Measurements from ENCODE around the gene REEP6.

REEP6 gene

DNA sequence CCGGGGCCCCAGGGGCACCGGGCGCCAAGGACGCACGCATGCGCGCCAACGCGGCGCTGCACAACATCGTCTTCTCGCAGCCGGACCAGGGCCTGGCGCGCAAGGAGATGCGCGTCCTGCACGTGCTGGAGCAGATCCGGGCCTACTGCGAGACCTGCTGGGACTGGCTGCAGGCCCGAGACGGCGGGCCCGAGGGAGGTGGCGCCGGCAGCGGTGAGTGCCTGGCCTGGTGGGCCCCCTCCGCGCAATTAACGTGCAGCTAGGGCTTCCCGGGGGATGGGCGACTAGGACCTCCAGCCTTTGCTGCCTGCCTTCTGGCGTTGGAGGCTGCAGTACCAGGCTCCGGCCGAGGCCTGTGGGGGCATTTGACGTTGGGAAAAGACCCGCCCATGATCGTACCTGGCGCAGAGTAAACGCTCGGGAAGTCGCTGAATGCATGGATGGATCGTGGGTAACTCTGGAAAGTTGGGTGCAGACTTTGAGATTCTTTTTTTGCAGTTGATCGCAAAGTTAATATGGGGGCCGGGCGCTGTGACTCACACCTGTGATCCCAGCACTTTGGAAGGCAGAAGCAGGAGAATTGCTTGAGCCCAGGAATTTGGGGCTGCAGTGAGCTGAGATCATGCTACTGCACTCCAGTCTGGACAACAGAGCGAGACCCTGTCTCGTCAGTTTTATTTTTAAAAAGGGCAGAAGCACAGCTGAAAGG, 33.8 kb upstream of the REEP6 start:
- no peak for DNase-seq

DNA sequence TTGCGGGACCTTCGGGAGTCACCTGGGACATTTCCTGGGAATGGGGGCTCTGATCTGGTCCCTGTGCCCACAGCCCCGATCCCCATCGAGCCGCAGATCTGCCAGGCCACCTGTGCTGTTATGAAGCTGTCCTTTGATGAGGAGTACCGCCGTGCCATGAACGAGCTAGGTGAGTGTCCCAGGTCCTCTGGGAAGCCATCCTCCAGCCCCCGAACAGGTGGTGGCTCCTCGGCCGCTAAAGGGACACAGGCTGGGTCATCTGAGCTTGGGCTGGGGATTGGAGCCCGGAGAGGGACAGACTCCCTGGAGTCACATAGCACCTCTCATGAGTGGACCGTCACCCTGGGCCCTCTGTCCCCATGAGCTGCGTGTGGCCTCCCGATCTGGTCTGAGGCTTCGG, 33.1 kb upstream of the REEP6 start:
- no peak for DNase-seq

DNA sequence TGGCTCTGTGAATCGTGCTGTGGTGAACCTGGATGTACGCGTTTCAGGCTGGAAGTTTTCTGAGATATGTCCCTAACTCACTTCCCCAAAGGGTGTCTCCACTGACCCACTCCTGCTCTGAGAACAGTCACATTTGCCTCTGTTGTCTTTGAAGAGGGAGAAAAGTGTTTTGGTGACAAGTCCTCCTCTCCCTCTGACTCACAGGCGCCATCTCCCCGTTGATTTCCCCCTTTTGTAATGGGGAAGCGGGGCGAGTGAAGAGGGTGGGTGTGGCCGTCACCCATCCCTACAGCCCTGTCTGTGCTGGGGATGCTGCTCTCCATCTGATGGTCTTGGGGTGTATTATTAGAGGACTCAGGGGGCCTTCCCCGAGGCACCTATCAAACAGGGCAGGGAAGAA, 31.5 kb upstream of the REEP6 start:
- no peak for DNase-seq

DNA sequence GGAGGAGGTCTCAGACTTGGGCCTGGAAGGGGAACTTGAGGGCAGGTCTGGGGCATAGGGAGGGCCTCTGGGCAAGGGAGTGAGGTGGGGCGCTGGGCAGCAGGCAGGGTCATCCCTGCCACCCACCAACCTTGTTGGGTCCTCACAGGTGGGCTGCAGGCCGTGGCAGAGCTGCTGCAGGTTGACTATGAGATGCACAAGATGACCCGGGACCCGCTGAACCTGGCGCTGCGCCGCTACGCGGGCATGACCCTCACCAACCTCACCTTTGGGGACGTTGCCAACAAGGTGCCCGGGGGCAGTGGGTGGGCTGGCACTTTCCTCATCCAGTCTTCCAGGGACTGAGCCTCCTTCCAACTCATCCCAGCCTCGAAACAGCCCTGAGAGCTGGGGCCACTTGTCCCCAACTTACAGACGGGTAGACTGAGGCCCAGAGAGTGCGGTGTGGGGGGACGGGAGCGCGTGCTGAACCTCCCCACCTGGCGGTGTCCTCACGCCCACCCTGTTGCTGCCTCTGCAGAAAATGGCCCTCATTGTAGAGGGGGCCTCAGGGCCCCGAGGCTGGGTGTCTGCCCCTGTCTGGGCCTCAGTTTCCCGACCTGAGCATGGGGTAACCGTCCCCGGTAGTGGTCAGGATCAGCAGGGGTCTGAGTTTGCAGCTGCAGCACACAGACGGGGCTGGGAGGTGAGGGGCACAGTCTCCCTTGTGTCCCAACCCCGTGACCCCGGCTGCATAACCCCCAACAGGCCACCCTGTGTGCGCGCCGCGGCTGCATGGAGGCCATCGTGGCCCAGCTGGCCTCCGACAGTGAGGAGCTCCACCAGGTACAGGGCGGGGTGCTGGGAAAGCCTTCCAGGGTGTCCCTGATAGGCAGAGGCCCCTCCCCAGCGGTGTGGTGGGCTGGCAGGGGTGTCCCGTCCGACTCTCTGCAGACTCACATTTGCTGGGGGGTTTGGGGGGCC, 30.7 kb upstream of the REEP6 start:
- DNase-seq: no peak

DNA sequence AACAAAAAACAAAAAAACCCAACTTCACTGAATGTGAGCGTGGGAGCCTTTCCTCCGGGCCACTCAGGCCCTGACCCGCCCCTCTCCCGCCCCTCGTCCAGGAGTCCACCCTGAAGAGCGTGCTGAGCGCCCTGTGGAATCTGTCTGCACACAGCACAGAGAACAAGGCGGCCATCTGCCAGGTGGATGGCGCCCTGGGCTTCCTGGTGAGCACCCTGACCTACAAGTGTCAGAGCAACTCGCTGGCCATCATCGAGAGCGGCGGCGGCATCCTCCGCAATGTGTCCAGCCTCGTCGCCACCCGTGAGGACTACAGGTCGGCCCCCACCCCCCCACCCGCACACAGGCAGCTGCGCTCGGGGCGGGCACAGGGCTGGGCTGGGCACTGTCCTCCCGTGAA, 29.1 kb upstream of the REEP6 start:
- no peak for DNase-seq

DNA sequence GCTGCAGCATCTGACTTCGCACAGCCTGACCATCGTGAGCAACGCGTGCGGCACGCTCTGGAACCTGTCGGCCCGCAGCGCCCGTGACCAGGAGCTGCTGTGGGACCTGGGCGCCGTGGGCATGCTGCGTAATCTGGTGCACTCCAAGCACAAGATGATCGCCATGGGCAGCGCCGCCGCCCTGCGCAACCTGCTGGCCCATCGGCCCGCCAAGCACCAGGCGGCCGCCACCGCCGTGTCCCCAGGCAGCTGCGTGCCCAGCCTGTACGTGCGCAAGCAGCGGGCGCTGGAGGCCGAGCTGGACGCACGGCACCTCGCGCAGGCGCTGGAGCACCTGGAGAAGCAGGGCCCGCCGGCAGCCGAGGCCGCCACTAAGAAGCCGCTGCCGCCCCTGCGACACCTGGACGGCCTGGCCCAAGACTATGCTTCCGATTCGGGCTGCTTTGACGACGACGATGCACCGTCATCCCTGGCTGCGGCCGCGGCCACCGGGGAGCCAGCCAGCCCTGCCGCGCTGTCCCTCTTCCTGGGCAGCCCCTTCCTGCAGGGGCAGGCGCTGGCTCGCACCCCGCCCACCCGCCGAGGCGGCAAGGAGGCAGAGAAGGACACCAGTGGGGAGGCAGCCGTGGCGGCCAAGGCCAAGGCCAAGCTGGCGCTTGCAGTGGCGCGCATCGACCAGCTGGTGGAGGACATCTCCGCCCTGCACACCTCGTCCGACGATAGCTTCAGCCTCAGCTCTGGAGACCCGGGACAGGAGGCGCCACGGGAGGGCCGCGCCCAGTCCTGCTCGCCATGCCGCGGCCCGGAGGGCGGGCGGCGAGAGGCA, 25.6 kb upstream of the REEP6 start:
- DNase-seq: peak; percentile 36 to 64

DNA sequence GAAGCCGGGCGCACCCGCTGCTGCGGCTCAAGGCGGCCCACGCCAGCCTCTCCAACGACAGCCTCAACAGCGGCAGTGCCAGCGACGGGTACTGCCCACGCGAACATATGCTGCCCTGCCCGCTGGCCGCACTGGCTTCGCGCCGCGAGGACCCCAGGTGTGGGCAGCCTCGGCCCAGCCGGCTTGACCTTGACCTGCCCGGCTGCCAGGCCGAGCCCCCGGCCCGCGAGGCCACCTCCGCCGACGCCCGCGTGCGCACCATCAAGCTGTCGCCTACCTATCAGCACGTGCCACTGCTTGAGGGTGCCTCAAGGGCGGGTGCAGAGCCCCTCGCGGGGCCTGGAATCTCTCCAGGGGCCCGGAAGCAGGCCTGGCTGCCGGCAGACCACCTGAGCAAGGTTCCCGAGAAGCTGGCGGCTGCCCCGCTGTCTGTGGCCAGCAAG, 24.9 kb upstream of the REEP6 start:
- no peak for DNase-seq

DNA sequence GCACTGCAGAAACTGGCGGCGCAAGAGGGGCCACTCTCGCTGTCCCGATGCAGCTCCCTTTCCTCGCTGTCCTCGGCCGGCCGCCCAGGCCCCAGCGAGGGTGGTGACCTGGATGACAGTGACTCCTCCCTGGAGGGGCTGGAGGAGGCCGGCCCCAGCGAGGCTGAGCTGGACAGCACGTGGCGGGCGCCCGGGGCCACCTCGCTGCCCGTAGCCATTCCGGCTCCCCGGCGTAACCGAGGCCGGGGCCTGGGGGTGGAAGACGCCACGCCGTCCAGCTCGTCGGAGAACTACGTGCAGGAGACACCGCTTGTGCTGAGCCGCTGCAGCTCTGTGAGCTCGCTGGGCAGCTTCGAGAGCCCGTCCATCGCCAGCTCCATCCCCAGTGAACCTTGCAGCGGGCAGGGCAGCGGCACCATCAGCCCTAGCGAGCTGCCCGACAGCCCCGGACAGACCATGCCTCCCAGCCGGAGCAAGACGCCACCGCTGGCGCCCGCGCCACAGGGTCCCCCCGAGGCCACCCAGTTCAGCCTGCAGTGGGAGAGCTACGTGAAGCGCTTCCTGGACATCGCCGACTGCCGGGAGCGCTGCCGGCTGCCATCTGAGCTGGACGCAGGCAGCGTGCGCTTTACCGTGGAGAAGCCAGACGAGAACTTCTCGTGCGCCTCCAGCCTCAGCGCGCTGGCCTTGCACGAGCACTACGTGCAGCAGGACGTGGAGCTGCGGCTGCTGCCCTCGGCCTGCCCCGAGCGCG, 24.3 kb upstream of the REEP6 start:
- DNase-seq: no peak

DNA sequence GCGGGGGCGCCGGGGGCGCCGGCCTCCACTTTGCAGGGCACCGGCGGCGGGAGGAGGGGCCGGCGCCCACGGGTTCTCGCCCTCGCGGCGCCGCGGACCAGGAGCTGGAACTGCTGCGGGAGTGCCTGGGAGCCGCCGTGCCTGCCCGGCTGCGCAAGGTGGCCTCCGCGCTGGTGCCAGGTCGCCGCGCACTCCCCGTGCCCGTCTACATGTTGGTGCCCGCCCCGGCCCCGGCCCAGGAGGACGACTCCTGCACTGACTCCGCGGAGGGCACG, 23.8 kb upstream of the REEP6 start:
- no peak for DNase-seq

DNA sequence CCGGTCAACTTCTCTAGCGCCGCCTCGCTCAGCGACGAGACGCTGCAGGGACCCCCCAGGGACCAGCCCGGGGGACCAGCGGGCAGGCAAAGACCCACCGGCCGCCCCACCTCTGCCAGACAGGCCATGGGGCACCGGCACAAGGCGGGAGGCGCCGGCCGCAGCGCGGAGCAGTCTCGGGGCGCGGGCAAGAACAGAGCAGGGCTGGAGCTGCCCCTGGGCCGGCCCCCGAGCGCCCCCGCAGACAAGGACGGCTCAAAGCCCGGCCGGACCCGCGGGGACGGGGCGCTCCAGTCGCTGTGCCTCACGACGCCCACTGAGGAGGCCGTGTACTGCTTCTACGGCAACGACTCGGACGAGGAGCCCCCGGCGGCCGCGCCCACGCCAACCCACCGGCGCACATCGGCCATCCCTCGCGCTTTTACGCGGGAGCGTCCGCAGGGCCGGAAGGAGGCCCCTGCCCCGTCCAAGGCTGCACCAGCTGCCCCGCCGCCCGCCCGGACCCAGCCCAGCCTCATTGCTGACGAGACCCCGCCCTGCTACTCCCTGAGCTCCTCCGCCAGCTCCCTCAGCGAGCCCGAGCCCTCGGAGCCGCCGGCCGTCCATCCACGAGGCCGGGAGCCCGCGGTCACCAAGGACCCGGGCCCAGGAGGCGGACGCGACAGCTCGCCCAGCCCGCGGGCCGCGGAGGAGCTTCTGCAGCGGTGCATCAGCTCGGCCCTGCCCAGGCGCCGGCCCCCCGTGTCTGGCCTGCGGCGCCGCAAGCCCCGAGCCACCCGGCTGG, 23.3 kb upstream of the REEP6 start:
- DNase-seq: no peak

DNA sequence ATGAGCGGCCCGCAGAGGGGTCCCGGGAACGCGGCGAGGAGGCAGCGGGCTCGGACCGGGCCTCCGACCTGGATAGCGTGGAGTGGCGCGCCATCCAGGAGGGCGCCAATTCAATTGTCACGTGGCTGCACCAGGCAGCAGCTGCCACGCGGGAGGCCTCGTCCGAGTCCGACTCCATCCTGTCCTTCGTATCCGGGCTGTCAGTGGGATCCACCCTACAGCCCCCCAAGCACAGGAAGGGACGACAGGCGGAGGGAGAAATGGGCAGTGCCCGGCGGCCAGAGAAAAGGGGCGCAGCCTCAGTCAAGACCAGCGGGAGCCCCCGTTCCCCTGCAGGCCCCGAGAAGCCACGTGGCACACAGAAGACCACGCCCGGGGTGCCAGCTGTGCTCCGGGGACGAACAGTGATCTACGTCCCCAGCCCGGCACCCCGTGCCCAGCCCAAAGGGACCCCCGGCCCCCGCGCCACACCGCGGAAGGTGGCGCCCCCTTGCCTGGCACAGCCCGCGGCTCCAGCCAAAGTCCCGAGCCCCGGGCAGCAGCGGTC, 22.6 kb upstream of the REEP6 start:
- DNase-seq: no peak

DNA sequence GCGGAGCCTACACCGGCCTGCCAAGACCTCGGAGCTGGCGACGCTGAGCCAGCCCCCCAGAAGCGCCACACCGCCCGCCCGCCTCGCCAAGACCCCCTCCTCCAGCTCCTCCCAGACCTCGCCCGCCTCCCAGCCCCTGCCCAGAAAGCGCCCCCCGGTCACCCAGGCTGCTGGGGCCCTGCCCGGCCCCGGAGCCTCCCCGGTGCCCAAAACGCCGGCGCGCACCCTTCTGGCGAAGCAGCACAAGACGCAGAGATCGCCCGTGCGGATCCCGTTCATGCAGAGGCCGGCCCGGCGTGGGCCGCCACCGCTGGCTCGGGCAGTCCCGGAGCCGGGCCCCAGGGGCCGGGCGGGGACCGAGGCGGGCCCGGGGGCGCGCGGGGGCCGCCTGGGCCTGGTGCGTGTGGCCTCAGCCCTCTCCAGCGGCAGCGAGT, 22.1 kb upstream of the REEP6 start:
- no peak for DNase-seq

DNA sequence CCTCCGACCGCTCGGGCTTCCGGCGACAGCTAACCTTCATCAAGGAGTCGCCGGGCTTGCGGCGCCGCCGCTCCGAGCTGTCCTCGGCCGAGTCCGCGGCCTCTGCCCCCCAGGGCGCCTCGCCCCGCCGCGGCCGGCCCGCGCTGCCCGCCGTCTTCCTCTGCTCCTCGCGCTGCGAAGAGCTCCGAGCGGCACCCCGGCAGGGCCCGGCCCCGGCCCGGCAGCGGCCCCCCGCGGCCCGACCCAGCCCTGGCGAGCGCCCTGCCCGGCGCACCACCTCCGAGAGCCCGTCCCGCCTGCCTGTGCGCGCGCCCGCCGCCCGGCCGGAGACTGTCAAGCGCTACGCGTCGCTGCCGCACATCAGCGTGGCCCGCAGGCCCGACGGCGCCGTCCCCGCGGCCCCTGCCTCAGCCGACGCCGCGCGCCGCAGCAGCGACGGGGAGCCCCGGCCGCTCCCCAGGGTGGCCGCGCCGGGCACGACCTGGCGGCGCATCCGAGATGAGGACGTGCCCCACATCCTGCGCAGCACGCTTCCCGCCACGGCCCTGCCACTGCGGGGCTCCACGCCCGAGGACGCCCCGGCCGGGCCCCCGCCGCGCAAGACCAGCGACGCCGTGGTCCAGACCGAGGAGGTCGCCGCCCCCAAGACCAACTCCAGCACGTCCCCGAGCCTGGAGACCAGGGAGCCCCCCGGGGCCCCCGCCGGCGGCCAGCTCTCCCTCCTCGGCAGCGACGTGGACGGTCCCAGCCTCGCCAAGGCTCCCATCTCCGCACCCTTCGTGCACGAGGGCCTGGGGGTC, 21.5 kb upstream of the REEP6 start:
- DNase-seq: no peak

DNA sequence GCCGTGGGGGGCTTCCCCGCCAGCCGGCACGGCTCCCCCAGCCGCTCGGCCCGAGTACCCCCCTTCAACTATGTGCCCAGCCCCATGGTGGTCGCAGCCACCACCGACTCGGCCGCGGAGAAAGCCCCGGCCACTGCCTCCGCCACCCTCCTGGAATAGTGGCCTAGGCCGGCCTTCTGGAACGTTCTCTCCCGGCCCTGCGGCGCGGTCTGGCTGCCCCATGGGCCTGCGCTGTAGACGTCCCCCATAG, 21.0 kb upstream of the REEP6 start:
- DNase-seq: no peak

DNA sequence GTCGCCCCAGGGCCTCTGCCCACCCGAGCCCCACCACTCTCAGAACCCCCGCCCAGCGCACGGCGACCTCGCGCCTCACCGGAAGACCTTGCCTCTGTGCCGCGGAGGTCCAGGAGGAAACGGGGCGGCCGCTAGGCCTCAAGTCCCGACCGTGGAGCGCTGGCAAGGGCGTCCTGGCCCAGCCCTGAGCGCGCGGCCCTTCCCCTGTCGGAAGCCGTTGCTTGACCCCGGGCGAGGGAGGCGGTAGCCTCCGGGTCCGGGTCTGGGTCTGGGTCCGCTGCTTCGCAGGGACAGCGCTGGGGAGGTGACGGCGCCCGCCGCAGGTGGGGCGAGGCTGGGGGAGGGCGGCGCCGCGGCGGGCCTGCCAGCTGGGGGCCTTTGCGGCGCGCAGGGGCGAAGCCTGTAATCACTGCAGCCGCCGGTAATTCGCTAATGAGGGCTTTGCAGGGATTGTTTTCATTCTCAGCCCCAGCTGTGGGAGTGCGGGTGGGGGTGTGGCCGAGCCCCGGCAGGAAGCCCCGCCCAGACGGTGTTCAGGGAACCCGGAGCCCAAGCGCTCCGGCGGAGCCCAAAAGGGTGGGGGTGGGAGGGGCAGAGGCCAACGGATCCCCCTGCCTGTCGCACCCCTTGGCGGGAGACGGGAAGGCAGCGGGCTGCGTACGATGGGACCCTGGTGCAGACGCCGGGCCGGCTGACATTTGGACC, 20.5 kb upstream of the REEP6 start:
- peak; percentile 68 to 91 for DNase-seq

DNA sequence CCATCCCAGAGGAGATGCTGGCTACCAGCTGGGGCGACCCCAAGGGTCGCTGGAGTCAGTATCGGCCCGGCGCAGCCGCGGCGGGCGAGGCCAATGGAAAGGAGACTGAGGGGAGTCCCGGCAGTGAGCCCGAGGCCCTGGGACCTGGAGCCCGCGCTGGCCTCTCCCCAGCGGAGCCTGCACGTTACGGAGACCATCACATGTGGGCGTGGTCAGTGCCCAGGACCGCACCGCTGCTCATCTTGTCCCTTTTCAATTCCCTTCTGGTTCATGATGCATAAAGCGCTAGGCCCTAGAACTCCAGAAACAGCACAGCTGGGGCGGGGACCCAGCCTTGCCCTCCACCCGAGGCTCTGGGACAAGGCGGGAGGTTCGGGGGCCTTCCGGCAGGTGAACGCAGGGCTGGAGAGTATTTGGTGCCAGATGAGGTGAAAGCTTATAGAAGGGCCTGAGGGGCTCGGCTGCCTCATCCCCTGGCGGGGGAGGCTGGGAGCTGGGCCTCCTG, 19.9 kb upstream of the REEP6 start:
- DNase-seq: peak in 1 of 2 experiments; percentile 53

DNA sequence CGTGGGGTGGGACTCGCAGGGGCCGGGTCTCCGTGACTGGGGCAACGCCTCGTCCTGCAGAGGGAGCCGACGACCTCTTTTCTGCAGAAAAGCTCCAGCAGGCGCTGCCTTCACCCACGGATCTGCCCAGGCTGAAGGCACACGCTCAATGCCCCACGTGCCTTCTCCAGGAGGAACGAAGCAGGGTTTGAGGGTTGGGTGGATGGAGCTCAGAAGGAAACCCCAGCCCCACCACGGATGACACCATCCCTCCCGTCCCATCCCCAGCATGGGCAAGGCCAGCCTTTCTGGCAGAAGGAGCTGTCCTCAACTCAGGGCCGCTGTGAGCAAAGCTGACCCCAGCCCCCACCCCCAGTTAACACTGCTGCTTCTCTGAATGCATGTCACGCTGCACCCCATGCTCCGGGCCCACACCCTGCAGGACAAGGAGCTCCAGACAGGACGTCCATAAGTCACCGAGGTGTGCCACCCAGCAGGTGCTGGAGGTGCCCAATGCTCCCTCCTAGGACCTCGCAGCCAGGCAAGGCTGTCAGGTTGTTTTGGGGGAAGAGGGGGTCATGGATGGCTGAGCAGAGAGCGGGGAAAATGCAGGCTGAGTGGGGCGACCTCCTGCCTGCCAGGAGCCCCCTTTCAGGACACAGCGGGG, 19.3 kb upstream of the REEP6 start:
- DNase-seq: peak; percentile 28 to 52

DNA sequence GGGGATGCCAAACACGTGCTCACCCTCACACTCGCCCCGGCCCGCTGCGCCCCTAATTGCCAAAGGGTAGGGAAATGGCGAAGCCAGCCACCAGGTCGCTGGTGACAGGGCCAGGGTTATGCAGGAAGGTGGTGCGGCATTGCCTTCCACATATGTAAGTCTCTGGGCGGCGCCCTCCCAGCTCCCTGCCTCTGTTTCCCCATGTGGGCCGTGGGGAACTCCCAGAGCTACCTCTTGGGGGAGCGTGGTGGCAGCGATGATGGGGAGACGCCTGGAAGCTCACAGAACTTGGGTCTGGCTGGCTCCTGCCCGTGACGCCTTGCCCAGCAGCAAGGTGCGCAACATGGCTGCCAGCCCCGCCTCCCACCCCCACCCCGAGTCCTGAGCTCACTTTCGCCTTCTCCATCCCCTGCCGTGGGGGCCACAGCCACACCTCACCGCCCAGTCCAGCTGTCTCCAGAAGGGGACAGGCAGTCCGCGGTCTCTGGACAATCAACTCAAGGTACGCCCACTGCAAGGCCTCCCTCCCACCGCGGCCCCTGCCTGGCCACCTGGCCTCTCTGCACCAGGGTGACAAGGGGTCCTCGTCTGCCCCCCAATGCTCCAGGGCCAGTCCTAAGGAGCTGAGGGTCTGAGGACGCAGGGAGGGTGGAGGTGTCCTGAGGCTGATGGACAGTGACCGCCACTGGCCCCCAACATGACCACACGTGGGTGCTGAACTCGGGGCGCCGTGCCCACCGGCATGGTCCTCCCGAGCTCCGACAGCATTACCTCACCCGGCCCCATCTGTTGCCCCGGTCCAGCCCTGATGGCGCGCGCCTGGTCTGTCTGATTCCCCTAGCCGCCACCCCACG, 18.5 kb upstream of the REEP6 start:
- peak in 1 of 2 experiments; percentile 68 for DNase-seq

All from NCI-H524 (cell line).